DMS79 treated with DMSO at 0.1 percent for 48 hours (cell line): ENCODE measurements around the gene BCL2L15.
A peak's percentile ranks its signal among the peaks of the same experiment; 100 is the strongest.

Experiments used
- DNase-seq: peaks from one replicate; lab custom pipeline; 2025; lab: John Stamatoyannopoulos, UW

BCL2L15 gene

DNA sequence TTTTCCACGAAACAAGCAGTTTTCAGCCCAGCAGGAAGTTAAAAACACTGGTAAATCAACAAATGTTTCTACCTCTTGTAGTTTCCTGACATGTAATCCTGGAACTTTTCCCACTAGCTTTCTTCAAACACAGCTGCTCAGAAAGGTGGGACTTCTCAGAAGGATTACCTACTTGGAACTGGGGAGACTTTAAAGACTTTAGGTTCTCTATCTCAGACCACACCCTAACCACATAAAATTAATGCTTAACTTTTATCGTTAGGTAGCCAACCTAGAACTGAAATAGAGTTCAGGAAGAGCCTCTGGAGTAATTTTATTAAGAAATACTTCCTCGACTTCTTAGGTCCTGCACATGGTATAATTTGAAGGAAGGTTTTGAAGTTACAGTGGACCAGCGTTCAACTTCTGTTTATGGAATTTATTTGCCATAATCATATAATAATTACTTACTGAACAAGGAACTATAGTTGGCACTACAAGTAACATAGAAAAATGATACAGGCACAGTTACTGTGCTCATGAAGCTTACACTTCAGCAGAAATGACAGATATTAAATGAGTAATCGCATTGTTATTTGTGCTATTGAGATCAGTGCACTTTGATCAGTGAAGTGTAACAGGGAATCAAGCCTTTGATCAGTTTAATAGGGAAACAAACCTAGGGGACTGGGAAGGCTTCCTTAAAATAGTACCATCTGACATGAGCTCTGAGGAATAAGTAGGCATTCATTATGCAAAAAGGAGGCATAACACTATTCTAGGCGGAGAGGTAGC, at the start of gene BCL2L15:
TSS of gene BCL2L15 (minus strand) at position 180 of the 774 bp plus-strand sequence. CDS start 206 bp downstream, outside the sequence.
- no peak for DNase-seq

DNA sequence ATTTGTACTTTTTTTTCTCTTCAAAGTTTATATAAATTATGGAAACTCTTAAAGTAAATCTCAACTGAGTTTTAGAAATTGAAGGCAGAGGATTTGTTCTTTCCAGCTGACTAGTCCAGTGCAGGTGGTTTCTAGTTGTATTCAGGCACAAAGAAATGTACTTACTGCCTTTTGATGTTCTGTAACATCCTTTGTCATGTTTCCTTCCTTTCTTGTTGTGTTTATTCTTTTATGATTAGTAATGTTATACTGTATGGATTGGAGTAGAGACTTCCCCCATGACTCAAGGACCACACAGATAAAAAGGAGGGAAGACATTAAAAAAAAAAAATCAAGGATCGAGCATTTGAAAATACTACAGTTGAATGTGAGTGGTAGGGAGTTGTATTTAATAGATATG, 49.8 kb upstream of the BCL2L15 start:
- DNase-seq: no peak

DNA sequence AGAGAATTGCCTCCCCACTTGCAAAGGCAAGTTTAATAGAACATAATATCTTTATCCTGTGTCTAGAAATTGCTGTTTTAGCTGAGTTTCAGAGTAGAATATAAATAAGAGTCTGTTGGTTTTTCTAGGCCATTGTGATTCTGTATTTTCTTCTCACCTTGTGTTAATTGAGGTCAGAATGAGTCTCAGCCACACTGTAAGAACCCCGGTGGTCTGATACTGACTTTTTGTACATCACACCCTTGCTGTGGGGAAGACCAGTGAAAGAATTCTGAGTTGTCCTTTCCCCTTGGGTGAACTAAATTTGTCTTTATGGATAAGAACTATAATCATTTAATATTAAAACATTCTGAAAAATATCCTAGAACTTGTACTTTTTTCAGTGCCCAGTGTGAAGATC, 48.6 kb upstream of the BCL2L15 start:
- no peak for DNase-seq

DNA sequence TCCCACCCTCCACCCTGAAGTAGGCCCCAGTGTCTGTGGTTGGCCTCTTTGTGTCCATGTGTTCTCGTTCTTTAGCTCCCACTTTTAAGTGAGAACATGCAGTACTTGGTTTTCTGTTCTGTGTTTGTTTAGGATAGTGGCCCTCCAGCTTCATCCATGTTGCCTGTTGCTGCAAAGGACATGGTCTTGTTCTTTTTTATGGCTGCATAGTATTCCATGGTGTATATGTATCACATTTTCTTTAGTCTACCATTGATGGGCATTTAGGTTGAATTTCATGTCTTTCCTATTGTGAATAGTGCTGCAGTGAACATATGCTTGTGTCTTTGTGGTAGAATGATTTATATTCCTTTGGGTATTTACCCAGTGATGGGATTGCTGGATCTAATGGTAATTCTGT, 47.8 kb upstream of the BCL2L15 start:
- DNase-seq: no peak

DNA sequence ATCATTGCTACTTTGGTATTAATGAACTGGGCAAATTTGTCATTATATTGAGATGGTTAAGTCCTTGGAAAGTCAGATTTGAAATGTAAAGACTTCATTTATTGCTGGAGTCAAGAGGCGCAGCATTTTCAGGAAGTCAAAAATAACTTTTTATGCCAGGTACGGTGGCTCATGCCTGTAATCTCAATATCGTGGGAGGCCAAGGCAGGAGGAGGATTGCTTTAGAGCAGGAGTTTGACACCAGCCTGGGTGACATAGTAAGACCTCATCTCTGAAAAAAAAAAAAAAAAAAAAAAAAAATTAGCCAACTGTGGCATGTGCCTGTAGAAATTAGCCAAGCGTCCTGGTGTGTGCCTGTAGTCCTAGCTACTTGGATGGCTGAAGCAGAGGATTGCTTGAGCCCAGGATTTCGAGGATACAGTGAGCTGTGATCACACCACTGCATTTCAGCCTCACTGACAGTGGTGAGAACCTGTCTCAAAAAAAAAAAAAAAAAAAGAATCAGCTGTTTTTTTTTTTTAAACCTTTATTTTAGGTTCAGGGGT, 47.2 kb upstream of the BCL2L15 start:
- DNase-seq: no peak

DNA sequence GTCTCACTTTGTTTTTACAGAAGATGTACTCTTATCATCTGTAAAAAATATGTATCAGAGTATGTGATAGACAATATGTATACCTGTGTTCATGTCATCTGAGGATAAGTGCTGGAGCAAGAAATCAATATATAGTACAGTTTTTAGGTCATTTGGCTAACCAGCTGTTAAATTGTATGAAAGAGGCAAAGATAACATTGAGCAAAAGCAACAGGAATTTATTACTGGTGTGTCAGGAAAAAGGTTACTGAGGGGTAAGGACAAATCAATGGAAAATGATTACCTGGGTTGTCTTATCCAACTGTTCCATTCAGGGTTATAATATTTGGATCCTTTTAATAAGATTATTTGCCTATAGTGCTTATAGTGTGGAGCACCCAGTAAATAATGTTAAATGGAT, 46.6 kb upstream of the BCL2L15 start:
- DNase-seq: no peak

DNA sequence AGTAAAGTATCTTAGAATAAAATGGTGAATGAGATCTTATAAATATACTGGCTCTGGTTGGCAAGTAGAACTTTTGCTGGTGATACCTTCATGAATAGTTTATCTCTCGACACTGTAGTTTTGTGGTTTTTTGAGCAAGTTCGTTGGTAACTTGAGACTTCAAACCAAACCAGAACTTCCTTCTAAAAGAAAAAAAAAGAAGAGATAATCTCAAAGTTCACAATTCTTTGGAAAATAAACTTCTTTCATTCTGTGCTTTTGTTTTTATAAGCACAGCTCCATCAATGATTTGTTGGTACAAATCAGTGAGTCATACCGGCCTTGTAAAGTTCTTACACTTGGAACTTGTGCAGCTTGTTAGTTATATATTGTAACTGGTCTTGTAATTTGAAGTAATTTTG, 44.1 kb upstream of the BCL2L15 start:
- no peak for DNase-seq

DNA sequence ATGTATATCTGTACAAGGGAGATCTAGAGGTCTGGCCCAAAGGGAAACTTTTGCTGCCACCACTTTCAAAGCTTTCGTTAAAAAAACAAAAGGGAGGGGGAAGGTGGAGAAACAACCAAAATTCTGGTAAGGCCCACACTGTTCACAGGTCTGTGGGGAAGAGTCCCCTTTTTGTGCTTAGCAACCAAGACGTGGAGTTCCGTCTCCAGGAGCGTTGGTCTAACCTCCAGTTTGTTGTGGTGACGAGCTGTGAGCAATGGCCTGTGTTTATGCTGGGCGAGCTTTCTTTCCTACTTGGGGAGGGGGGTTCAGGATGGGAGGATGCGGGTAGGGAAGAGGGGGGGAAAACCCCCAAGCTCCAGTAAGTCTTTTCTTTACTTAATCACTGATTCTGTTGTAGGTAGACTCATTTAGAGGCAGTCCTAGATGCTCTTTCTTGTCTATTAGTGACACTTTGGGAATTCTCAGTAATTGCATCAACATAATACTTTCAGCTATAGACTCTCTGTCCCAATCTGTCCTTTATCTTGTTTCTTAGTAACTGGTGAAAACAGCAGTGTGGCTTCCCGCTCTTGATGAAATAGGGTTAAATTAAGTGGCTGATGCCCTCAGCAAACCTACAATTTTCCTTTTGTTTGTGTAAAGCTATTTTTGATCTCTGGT, 43.2 kb upstream of the BCL2L15 start:
- DNase-seq: no peak

DNA sequence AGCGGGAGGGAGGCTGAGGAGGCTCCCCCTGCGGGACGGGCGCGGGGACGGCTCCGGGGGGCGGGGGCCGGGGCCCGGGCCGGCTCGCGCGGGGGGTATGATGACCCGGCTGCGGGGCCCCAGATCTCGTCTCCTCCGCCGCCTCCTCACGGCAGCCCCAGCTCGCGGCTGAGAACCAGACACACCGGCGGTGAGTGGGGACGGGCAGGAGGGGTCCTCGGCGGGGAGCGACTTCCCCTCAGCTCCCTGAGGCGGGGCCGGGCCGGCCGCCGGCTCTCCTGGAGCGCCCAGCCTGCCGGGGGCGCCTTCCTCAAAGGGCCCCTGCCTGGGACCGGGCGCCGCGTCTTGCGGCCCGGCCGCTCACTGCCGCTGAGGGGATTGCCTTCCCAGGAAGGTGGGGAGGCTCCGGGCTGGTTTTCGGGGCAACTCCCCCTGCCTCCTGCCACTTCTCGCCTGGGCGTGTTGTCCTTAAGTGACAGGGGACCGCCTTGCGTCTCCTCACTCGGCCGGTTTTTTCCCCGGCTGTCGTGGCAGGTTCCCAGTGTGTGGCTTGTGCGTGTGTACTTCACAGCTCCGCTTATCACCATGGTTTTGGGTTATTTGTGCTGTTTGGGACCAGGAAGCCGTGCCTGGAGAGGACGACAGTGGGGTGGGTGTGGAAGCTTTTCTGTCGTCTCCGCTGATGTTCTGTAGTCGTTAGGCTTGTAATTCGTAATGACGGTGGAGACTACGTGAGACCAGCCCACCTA, 42.5 kb upstream of the BCL2L15 start:
- no peak for DNase-seq

DNA sequence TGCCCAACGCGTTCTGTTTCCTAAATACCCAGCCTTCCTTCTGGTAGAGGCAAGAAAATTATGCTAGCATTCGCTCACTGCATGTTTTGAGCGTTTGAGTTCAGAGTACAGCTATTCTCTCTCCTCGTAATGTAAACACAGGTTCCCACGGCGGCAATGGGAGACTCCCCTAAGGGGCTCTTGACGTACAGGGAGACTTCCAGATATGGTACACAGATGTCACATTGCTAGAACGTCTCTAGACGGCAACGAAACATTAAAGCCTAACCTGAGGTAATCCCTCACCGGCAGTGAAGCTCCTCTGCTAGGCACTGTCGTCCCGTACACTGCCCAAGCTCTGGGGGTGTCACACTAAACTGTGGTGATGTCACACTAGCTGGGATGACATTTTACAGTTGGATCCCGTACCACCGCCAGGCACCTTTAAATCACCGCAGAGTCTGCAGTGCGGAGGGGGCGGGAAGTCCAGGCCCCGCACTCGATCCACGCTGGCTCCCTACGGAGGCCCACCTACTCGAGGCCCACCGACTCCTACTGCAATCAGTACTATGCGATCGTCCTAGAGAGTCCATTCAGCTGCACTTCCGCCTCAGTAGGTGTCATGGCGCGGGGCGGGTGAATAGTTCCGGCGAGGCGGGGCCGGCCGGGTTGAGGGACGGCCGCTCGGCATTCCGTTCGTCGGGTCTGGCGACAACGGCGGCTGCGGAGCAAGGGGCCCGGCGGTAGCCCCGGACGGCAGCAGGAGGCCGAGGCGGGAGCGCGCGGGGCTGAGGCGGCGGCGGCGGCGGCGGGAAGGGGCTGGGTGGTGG, 41.8 kb upstream of the BCL2L15 start, which contains the start of gene HIPK1:
TSS of gene HIPK1 (plus strand) at position 384 of the 809 bp plus-strand sequence.
- DNase-seq: peak; percentile 92

DNA sequence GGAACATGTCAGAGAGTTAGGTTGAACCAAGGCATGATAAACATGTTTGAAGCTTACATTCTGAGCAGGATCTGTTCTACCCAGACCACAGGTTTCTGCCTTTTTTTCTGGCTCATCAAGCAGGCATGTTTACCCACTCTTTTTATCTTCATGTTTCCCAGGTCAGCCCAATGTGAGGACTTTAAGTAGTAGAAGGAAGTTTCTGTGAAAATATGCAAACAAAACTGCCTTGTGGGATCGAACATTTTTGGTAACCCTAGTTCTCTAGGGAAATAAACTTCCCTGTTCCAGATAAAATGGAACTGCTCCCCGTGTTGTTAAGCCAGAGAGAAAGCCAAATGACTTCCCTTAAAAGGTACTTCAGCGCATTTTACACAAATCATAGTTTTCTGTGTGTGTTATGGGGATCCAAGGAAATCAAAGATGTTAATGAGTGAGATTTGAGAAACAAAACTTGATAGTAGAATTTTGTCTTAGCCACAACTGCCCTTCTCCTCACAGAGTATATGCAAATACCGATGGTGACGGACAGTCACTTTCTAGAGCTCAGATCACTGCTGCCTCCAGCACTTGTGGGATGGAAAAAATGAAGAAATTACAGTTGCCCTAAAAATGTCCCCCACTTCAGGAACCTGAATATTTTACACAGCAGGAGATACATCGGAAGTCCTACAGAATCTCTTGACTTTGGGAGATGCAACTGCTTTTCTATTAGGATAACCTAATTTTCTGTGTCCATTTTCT, 41.0 kb upstream of the BCL2L15 start:
- no peak for DNase-seq

DNA sequence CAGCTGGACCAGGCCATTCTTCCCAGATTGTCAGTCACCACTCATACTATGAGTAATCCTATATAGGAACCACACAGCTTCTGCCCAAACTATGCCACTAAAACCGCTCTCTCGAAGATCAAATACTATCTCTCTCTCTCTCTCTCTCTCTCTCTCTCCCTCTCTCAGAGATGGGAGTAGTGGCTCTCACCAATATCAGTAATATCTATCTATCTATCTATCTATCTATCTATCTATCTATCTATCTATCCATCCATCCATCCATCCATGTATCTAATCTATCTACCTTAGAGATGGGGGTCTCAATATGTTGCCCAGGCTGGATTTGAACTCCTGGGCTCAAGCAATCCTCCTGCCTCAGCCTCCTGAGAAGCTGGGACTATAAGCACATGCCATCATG, 37.1 kb upstream of the BCL2L15 start:
- DNase-seq: no peak

DNA sequence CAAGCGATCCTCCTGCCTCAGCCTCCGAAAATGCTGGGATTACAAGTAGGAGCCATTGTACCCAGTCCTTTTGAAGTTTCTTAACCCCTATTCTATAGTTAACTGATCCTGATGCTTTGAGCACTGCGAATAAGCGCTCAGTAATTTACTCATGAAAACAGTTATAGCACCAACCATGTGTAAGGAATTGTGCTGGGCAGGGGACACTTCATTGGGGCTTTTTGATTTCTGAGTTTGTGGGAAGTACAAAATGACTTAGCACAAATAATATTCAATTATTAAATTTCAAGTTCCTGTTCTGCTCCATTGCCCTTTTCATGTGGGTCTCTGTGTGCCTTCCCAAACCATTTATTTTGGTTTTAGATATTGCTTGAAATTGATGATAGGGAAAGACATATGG, 35.6 kb upstream of the BCL2L15 start:
- no peak for DNase-seq

DNA sequence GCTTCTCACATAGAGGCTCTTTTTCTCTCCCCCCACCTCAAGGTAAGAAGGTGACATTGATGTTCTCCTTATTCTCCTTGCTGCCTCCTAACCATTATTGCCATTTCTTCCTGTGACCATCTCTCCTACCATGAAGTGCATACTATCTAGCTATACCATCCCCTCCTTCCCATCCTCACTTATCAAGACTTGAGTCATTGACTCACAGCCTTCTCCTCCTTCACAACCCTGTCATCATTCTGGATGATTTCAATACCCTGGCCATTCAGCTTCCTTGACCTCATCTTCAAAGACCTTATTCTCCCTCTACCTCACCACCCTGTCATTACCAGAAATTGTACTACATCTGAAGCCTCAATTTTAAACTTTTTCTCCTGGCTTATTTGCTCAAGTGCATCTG, 30.9 kb upstream of the BCL2L15 start:
- DNase-seq: no peak

DNA sequence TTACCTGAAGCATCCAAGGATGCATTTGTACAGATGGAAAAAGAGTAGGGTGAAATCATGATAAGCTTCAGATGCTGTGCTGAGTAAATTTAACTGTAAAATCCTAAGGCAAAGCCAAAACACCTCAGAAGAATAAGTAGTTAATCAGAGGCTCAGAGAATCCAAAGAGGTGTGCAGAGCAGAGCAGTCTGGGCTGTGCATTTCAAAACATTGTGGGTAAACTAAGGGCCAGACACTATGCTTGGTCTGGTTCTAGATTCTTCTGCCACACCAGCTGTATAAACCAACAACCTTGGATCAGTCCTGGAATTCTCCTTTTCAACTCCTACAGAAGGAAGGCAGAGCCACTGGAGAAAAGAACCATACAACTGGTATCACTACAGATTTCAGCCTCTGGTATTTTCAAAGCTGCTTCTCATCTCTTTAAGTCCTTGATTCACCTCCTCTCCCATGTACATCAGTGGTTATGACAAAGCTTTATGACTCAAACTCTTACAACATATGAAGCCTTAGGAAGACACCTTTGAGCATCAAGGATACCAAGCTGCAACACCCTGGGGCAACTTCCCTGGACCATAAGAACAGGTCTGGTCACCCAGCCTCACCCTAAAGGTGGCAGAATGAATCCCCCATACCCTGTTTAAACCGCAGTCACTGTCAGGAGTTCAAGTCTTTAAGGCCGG, 30.2 kb upstream of the BCL2L15 start:
- no peak for DNase-seq

DNA sequence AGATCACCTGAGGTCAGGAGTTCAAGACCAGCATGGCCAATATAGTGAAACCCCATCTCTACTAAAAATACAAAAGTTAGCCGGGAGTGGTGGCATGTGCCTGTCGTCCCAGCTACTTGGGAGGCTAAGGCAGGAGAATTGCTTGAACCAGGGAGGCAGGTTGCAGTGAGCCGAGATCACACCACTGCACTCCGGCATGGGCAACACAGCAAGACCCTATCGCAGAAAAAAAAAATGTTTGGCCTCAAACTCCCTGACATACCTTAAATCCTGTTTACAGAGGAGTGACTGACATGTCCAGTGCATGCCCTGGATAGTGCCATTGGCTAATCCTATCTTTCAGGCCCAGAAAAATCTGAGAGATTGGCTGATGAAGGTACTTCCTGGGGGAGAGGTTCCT, 29.6 kb upstream of the BCL2L15 start:
- no peak for DNase-seq

DNA sequence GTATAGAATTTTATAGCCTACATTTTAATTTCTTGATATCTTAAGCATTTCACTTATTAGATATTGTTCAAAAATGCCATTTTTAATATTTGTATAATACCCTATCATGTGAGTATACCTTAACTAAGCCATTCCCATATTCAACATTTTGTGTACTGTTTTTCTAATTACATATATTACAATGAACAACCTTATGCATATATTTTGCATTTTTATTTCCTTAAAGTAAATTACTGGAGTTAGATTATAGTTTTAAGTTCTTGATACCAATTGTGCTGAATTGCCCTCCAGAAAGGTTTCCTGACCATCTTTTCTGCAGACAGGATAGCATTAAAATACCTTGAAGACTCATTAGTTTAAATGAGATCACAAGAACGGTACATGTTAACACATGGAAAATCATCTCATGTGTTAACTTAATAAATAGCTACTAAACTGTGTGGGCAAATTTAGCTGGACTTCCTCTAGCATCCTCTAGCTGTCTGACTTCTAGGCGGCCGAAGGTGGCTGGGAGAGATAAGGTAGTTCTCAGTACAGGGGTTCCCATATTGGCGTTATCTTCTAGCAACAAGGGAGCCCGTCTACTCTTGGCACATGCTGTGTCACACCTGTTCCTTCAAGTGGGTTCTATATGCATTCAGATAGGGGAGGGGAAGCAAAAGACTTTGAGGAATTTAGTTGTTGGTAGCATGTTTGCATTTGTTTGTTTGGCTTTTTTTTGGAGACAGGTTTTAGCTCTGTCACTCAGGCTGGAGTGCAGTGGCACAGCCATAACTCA, 26.7 kb upstream of the BCL2L15 start:
- DNase-seq: no peak

DNA sequence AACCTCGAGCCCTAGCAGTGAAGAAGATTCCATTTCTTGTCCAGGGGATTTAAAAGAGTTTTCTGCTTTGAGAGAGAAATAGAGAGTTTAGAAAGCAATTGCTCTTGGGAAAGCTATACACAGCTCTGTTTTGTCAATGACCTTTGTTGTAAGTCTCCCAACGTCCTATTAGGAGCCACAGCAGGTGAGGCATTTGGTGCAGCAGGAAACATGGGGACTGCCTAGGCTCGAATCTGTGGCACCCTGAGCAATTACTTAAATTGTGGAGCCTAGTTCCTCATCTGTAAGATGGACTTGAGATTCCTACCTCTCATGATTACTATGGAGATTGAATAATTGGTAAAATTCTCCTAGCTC, 25.9 kb upstream of the BCL2L15 start:
- DNase-seq: no peak

DNA sequence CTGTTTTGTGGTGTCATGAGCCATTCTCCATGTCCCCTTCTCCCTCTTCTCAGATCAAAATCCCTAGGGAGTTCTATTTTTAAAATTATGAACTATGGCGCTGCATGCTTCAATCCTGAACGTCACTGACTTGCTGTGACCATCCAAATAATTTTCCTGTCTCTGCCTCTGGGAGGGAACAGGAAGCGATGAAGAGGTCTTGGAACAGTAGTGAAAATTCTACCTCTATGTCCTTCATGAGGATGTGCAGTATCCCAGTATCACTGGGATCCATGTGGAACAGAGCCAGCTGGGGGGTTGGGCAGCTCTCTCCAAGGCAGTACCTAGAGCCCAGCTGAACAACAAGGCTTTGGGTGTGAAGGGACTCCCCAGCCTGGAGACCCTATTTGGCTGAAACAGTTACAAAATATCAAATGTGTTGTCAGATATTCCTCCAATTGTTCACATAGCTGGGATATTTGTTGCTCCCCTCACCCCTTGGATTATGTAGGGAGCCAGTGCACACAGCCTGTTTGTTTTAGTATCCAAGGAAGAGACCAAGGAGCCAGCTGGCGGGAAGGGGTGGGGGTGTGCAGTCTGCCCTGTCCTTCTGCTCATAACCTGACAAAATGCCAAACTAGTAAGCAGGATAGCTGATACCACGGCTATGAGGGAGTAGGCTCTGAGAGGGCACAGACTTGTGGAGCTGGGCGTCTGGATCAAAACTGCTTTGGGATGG, 25.4 kb upstream of the BCL2L15 start:
- no peak for DNase-seq
